ENCODE data around the gene RSPH6A. TPM values are rescaled to one million over a fixed set of nuclear protein-coding genes. Genes with fewer than 3 reads are reported as not detected.
A peak's percentile ranks its signal among the peaks of the same experiment; 100 is the strongest.

Gene RSPH6A
- total RNA-seq, 1 experiment from 2014 or later = 0.55 TPM

GRCh38 chr19:45789035-45789786 is 25.9 kb downstream of the RSPH6A start:
- Histone ChIP-seq H4K91ac (ENCODE audit: insufficient read length, low read depth, low read length) (no peak overlapping the region), H3K4me1 (ENCODE audit: insufficient read depth, low read length) (0 out of 2 replicates have a peak, but pooled peaks cover 3% of the 10 kb centered on the region), H3K79me2 (ENCODE audit: insufficient read depth, low read length) (0 out of 2 replicates have a peak, but pooled peaks cover 3% of the 10 kb centered on the region), H3K14ac (ENCODE audit: insufficient read depth, low read length) (no peak overlapping the region), H3K23ac (ENCODE audit: insufficient read length, low read depth, low read length) (no peak overlapping the region), H2AK5ac (ENCODE audit: insufficient read length, low read length) (no peak overlapping the region), H2BK12ac (ENCODE audit: insufficient read length, low read depth, low read length) (no peak overlapping the region), H2BK5ac (ENCODE audit: insufficient read length, low read length) (no peak overlapping the region), H2BK120ac (ENCODE audit: low read depth, low read length, poor library complexity, severe bottlenecking) (no peak overlapping the region), H3K4ac (ENCODE audit: low read depth, low read length) (no peak overlapping the region), H4K20me1 (ENCODE audit: control insufficient read depth, insufficient read depth, insufficient read length) (no peaks in the 10 kb centered on the region), H2AFZ (ENCODE audit: low read length) (no peak overlapping the region), H3K27me3 (ENCODE audit: insufficient read depth, low read length) (no peaks in the 10 kb centered on the region), H2BK15ac (ENCODE audit: low read depth, low read length) (no peak overlapping the region), H3K9me3 (ENCODE audit: control insufficient read depth, low read depth, low read length) (no peaks in the 10 kb centered on the region), H2BK20ac (ENCODE audit: low read depth, low read length, poor library complexity, severe bottlenecking) (no peak overlapping the region), H4K8ac (replicated peaks; ENCODE audit: insufficient read length, low read depth, low read length) (no peak overlapping the region), H3K23me2 (ENCODE audit: insufficient read length, low read depth, low read length, poor library complexity, severe bottlenecking) (peaks cover 7% of the 10 kb centered on the region), H3T11ph (ENCODE audit: low read length) (no peak overlapping the region), H3K79me1 (ENCODE audit: insufficient read depth, low read depth, low read length, poor library complexity, severe bottlenecking) (peaks cover 8% of the 10 kb centered on the region), H3K4me2 (ENCODE audit: insufficient read depth, insufficient read length, low read length) (no peak overlapping the region), H3K27ac (ENCODE audit: insufficient read length, low read depth, low read length) (no peak overlapping the region), H3K18ac (ENCODE audit: insufficient read length, low read depth, low read length) (no peak overlapping the region), H3K56ac (ENCODE audit: insufficient read length, low read depth, low read length) (no peak overlapping the region), H3K9ac (ENCODE audit: extremely low read depth, insufficient read length, low read length) (no peak overlapping the region), H4K5ac (ENCODE audit: insufficient read length, low read depth, low read length) (no peak overlapping the region)
- no CpG with 5 or more reads among the region's 15 CpGs for WGBS (ENCODE audit: extremely low coverage, insufficient read length, low lambda C conversion rate)
- Mint-ChIP-seq H3K27me3 (ENCODE audit: low read depth) (peaks cover 5% of the 10 kb centered on the region; the same call in 1 of the 2 replicates), H3K4me3 (peak overlapping the region in 1 of 2 experiments; percentile 50; a peak in 1 of 5 replicates), H3K36me3 (ENCODE audit: insufficient read depth in 1 of 3, low read depth in 3 of 3) (peaks cover 25 to 50% (median 48%) of the 10 kb centered on the region in 3 experiments), H3K4me1 (peaks cover 20 to 25% of the 10 kb centered on the region in 2 experiments), H3K9me3 (peaks cover 0 to 2% of the 10 kb centered on the region in 2 experiments; a peak in 1 of 5 replicates), H3K27ac (0 out of 7 replicates have a peak overlapping the region, but pooled peaks of 1 of the 3 experiments have one; percentile 5)
- no peak for DNase-seq
- no peak for TF ChIP-seq CTCF (conservative IDR thresholded peaks at IDR 0.05)

Measured in H9 (cell line).